OCI-LY3 (cell line): Measurements from ENCODE around the gene KLHL13.

Experiments used
- H2AFZ ChIP-seq: fragments of 200-600, 300-600 bp; shearing (Covaris generic); 2 replicates; pipeline ENCODE4 v1.6.0; 2014; ENCODE audit warnings: antibody characterized with exemption, low read depth, low read length
- H3K27ac ChIP-seq: fragments of 200-600, 300-600 bp; sonication (generic); 2 replicates; pipeline ENCODE4 v1.5.1; 2014; ENCODE audit warnings: mild to moderate bottlenecking, low read length, moderate library complexity, mixed read lengths
- H3K27me3 ChIP-seq: fragments of 200-600, 300-600 bp; sonication (generic); 2 replicates; pipeline ENCODE4 v1.6.1; 2014; ENCODE audit warnings: low read depth, low read length, mixed read lengths
- H3K36me3 ChIP-seq: fragments of 200-600, 300-600 bp; sonication (generic); replicated peaks from 2 replicates; pipeline ENCODE3; 2014; ENCODE audit warnings: low read depth, low read length, mixed read lengths
- H3K4me1 ChIP-seq: fragments of 300-600, 200-600 bp; sonication (generic); 2 replicates; pipeline ENCODE4 v1.6.1; 2014; ENCODE audit warnings: low read length, mixed read lengths
- H3K4me2 ChIP-seq: fragments of 200-600, 300-600 bp; sonication (generic); 2 replicates; pipeline ENCODE4 v1.6.1; 2014; ENCODE audit warnings: low read length, mixed read lengths
- H3K4me3 ChIP-seq: fragments of 300-600, 200-600 bp; sonication (generic); 2 replicates; pipeline ENCODE4 v1.5.1; 2014; ENCODE audit warnings: antibody characterized with exemption, mild to moderate bottlenecking, low read length, moderate library complexity
- H3K79me2 ChIP-seq: fragments of 300-600, 200-600 bp; shearing (Covaris generic); 2 replicates; pipeline ENCODE4 v1.6.1; 2014; ENCODE audit warnings: mild to moderate bottlenecking, low read length, mixed read lengths
- H3K9ac ChIP-seq: fragments of 300-600, 200-600 bp; shearing (Covaris generic); 2 replicates; pipeline ENCODE4 v1.6.0; 2014; ENCODE audit warnings: mild to moderate bottlenecking, low read length, moderate library complexity
- H3K9me3 ChIP-seq: fragments of 200-600, 300-600 bp; shearing (Covaris generic); 2 replicates; pipeline ENCODE4 v1.6.1; 2014; ENCODE audit warnings: low read length, mixed read lengths; ENCODE audit not compliant: insufficient read depth
- H4K20me1 ChIP-seq: fragments of 200-600, 300-600 bp; sonication (generic); 2 replicates; pipeline ENCODE4 v1.6.1; 2016; ENCODE audit warnings: low read length, mixed read lengths; ENCODE audit not compliant: insufficient read depth
- CTCF ChIP-seq: fragments of 200-600, 300-600 bp; sonication (generic); IDR thresholded peaks from 2 replicates; pipeline ENCODE4 v1.5.1; 2014; ENCODE audit warnings: antibody characterized with exemption, low read length, low read depth
- EZH2phosphoT487 ChIP-seq: fragments of 200-600 bp; shearing (Covaris generic); IDR thresholded peaks from 2 replicates; pipeline ENCODE4 v1.6.1; 2018; ENCODE audit warnings: antibody characterized with exemption, mixed run types, low read depth

KLHL13 gene

GRCh38 chrX:118143578-118143977 lies 27.0 kb upstream of the KLHL13 start:
- H3K36me3 ChIP-seq = no peaks in the 10 kb centered on the region
- TF ChIP-seq EZH2phosphoT487 (no peak), CTCF (no peak)
- H3K27ac ChIP-seq = no peak overlapping the region
- H3K4me1 ChIP-seq = no peaks in the 10 kb centered on the region
- H3K4me2 ChIP-seq = no peak overlapping the region
- no peak overlapping the region for H2AFZ ChIP-seq
- H3K4me3 ChIP-seq = no peak overlapping the region
- H3K27me3 ChIP-seq = no peaks in the 10 kb centered on the region
- no peaks in the 10 kb centered on the region for H3K79me2 ChIP-seq
- H4K20me1 ChIP-seq = no peaks in the 10 kb centered on the region
- no peaks in the 10 kb centered on the region for H3K9me3 ChIP-seq
- no peak overlapping the region for H3K9ac ChIP-seq

GRCh38 chrX:118131336-118131735 lies 14.7 kb upstream of the KLHL13 start:
- Histone ChIP-seq H2AFZ (no peak overlapping the region), H4K20me1 (no peaks in the 10 kb centered on the region), H3K27ac (no peak overlapping the region), H3K36me3 (no peaks in the 10 kb centered on the region), H3K4me3 (no peak overlapping the region), H3K79me2 (no peaks in the 10 kb centered on the region), H3K9ac (no peak overlapping the region), H3K9me3 (no peaks in the 10 kb centered on the region), H3K4me1 (no peaks in the 10 kb centered on the region), H3K27me3 (no peaks in the 10 kb centered on the region), H3K4me2 (no peak overlapping the region)
- TF ChIP-seq CTCF (no peak), EZH2phosphoT487 (no peak)

- H3K9me3 ChIP-seq = no peaks in the 10 kb centered on the region
- H3K9ac ChIP-seq = no peak overlapping the region
- no peaks in the 10 kb centered on the region for H3K27me3 ChIP-seq
- no peaks in the 10 kb centered on the region for H3K79me2 ChIP-seq
- H3K4me1 ChIP-seq = no peaks in the 10 kb centered on the region
- TF ChIP-seq EZH2phosphoT487 = no peak
- TF ChIP-seq CTCF = no peak
- no peak overlapping the region for H3K27ac ChIP-seq
- H3K36me3 ChIP-seq = no peaks in the 10 kb centered on the region
- no peak overlapping the region for H3K4me3 ChIP-seq
- no peaks in the 10 kb centered on the region for H4K20me1 ChIP-seq
- no peak overlapping the region for H3K4me2 ChIP-seq
- no peak overlapping the region for H2AFZ ChIP-seq
Measured at GRCh38 chrX:118129681-118130080, 13.1 kb upstream of the KLHL13 start.

- H2AFZ ChIP-seq = no peak overlapping the region
- no peak for TF ChIP-seq EZH2phosphoT487
- TF ChIP-seq CTCF = no peak
- H3K4me1 ChIP-seq = no peaks in the 10 kb centered on the region
- H3K27me3 ChIP-seq = no peaks in the 10 kb centered on the region
- no peaks in the 10 kb centered on the region for H3K79me2 ChIP-seq
- H3K4me3 ChIP-seq = no peak overlapping the region
- H3K4me2 ChIP-seq = no peak overlapping the region
- no peaks in the 10 kb centered on the region for H3K36me3 ChIP-seq
- H3K9me3 ChIP-seq = no peaks in the 10 kb centered on the region
- H3K9ac ChIP-seq = no peak overlapping the region
- no peak overlapping the region for H3K27ac ChIP-seq
- no peaks in the 10 kb centered on the region for H4K20me1 ChIP-seq
Measured at GRCh38 chrX:118128724-118129123, 12.1 kb upstream of the KLHL13 start.
